A549 (cell line): Measurements from ENCODE around the gene CSMD2.

ENCODE experiments used
- EP300 ChIP-seq, 2 experiments: fragments of >200 bp; sonication (Bioruptor Twin); formaldehyde crosslinking; IDR thresholded peaks; 2 replicates in 1 of 2; 3 replicates in 1 of 2; pipeline ENCODE4 v1.6.1; 2016 to 2017
- HEYL ChIP-seq: fragments of 250-450 bp; sonication (Bioruptor Pico); IDR thresholded peaks from 2 replicates; pipeline ENCODE4 v1.8.0; 2021; ENCODE audit warnings: mild to moderate bottlenecking, moderate library complexity
- JUNB ChIP-seq: fragments of >200 bp; sonication (Bioruptor Twin); formaldehyde crosslinking; IDR thresholded peaks from 2 replicates; pipeline ENCODE4 v1.6.1; 2016
- MAFK ChIP-seq: fragments of 450-650 bp; IDR thresholded peaks from 2 replicates; pipeline ENCODE4 v1.6.1; 2014; ENCODE audit not compliant: partially characterized antibody
- NFE2L2 ChIP-seq: fragments of 150-350 bp; conservative IDR thresholded peaks from 2 replicates; pipeline ENCODE4 v1.6.1; 2014; ENCODE audit warnings: low read length
- NR3C1 ChIP-seq: fragments of >200 bp; sonication (Bioruptor Twin); formaldehyde crosslinking; IDR thresholded peaks from 3 replicates; pipeline ENCODE4 v1.6.1; 2017
- POLR2A ChIP-seq: IDR thresholded peaks from 2 replicates; pipeline ENCODE4 v1.6.1; 2012; ENCODE audit warnings: mild to moderate bottlenecking, low read length
- RAD21 ChIP-seq, 2 experiments: fragments of >200 bp in 1 of 2; sonication (Bioruptor Twin) in 1 of 2; formaldehyde crosslinking in 1 of 2; IDR thresholded peaks in 1 of 2; conservative IDR thresholded peaks in 1 of 2; 2 replicates in 1 of 2; 3 replicates in 1 of 2; pipeline ENCODE4 v1.6.1; 2012 to 2018; ENCODE audit warnings: inconsistent platforms in 1 of 2
- TP53 ChIP-seq: fragments of 250-450 bp; sonication (Bioruptor Pico); IDR thresholded peaks from 2 replicates; pipeline ENCODE4 v1.5.0; 2021; ENCODE audit warnings: mild to moderate bottlenecking, moderate library complexity
- TF ChIP-seq, protein P1 (sequence below): fragments of >200 bp; sonication (Bioruptor Twin); formaldehyde crosslinking; IDR thresholded peaks from 3 replicates; pipeline ENCODE4 v1.5.1; 2016
- TF ChIP-seq, protein P2 (sequence below): fragments of >200 bp; sonication (Bioruptor Twin); formaldehyde crosslinking; IDR thresholded peaks from 3 replicates; pipeline ENCODE4 v1.6.1; 2016
- TF ChIP-seq, protein P3 (sequence below): fragments of 150-350 bp; IDR thresholded peaks from 2 replicates; pipeline ENCODE4 v1.6.1; 2014; ENCODE audit warnings: low read depth, mild to moderate bottlenecking, low read length
- TF ChIP-seq, protein P4 (sequence below): fragments of 250-450 bp; sonication (Bioruptor Pico); IDR thresholded peaks from 2 replicates; pipeline ENCODE4 v1.5.0; 2021; ENCODE audit warnings: mild to moderate bottlenecking, moderate library complexity, borderline replicate concordance

DNA sequence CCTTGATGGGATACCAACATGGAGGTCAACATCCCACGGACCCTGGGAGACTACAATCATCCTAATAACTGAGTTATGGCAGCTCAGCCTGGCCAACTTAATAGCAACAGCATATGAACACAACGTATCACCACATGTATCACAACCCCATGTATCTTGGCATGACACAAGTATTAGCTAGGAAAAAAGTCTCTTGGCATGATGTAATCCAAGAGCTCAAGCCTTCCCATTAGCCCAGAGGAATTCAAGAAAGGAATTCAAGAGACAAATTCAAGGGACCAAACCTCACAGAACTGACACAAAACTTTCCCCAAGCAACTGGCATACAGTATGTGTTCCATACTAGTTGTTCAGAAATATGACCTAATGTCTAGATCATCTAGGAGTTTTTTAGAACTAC is 402.1 kb downstream of the CSMD2 start:
- no peak for TF ChIP-seq POLR2A
- TF ChIP-seq, protein P1, sequence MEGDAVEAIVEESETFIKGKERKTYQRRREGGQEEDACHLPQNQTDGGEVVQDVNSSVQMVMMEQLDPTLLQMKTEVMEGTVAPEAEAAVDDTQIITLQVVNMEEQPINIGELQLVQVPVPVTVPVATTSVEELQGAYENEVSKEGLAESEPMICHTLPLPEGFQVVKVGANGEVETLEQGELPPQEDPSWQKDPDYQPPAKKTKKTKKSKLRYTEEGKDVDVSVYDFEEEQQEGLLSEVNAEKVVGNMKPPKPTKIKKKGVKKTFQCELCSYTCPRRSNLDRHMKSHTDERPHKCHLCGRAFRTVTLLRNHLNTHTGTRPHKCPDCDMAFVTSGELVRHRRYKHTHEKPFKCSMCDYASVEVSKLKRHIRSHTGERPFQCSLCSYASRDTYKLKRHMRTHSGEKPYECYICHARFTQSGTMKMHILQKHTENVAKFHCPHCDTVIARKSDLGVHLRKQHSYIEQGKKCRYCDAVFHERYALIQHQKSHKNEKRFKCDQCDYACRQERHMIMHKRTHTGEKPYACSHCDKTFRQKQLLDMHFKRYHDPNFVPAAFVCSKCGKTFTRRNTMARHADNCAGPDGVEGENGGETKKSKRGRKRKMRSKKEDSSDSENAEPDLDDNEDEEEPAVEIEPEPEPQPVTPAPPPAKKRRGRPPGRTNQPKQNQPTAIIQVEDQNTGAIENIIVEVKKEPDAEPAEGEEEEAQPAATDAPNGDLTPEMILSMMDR: no peak
- no peak for TF ChIP-seq JUNB
- TF ChIP-seq HEYL (CRISPR knock-in tag): no peak
- TF ChIP-seq RAD21 (conservative IDR thresholded peaks at IDR 0.05 in 1 of 2, IDR thresholded peaks at IDR 0.05 in 1 of 2): no peak
- no peak for TF ChIP-seq EP300 (IDR thresholded peaks at IDR 0.05)
- TF ChIP-seq NR3C1: no peak
- TF ChIP-seq, protein P2, sequence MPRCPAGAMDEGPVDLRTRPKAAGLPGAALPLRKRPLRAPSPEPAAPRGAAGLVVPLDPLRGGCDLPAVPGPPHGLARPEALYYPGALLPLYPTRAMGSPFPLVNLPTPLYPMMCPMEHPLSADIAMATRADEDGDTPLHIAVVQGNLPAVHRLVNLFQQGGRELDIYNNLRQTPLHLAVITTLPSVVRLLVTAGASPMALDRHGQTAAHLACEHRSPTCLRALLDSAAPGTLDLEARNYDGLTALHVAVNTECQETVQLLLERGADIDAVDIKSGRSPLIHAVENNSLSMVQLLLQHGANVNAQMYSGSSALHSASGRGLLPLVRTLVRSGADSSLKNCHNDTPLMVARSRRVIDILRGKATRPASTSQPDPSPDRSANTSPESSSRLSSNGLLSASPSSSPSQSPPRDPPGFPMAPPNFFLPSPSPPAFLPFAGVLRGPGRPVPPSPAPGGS: no peak
- TF ChIP-seq TP53 (CRISPR knock-in tag): no peak
- TF ChIP-seq, protein P3, sequence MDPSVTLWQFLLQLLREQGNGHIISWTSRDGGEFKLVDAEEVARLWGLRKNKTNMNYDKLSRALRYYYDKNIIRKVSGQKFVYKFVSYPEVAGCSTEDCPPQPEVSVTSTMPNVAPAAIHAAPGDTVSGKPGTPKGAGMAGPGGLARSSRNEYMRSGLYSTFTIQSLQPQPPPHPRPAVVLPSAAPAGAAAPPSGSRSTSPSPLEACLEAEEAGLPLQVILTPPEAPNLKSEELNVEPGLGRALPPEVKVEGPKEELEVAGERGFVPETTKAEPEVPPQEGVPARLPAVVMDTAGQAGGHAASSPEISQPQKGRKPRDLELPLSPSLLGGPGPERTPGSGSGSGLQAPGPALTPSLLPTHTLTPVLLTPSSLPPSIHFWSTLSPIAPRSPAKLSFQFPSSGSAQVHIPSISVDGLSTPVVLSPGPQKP: no peak
- no peak for TF ChIP-seq MAFK
- no peak for TF ChIP-seq NFE2L2
- TF ChIP-seq, protein P4, sequence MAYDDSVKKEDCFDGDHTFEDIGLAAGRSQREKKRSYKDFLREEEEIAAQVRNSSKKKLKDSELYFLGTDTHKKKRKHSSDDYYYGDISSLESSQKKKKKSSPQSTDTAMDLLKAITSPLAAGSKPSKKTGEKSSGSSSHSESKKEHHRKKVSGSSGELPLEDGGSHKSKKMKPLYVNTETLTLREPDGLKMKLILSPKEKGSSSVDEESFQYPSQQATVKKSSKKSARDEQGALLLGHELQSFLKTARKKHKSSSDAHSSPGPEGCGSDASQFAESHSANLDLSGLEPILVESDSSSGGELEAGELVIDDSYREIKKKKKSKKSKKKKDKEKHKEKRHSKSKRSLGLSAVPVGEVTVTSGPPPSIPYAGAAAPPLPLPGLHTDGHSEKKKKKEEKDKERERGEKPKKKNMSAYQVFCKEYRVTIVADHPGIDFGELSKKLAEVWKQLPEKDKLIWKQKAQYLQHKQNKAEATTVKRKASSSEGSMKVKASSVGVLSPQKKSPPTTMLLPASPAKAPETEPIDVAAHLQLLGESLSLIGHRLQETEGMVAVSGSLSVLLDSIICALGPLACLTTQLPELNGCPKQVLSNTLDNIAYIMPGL: no peak
